HepG2 (cell line): ENCODE results near the gene OGFR. TPM values are rescaled to one million over a fixed set of nuclear protein-coding genes. Genes with fewer than 3 reads are reported as not detected.

ENCODE experiments used
- CAMTA2 ChIP-seq: sonication (generic); formaldehyde crosslinking; IDR thresholded peaks from 2 replicates; pipeline ENCODE4 v1.4.0; 2020; ENCODE audit warnings: mild to moderate bottlenecking, missing genetic modification reagents, borderline replicate concordance
- CCAR2 ChIP-seq: fragments of 200-400 bp; formaldehyde crosslinking; optimal IDR thresholded peaks from 2 replicates; pipeline ENCODE3; 2018; ENCODE audit warnings: low read depth, mild to moderate bottlenecking, low read length, moderate library complexity
- DMAP1 ChIP-seq: IDR thresholded peaks from 2 replicates; pipeline ENCODE4 v1.6.1; 2016
- FOXA3 ChIP-seq: IDR thresholded peaks from 2 replicates; pipeline ENCODE4 v1.6.1; 2016; ENCODE audit warnings: missing genetic modification reagents, missing compliant biosample characterization
- GTF2F1 ChIP-seq: fragments of 150-350 bp; IDR thresholded peaks from 2 replicates; pipeline ENCODE4 v1.6.1; 2014; ENCODE audit warnings: low read length
- HDAC1 ChIP-seq: sonication (generic); formaldehyde crosslinking; IDR thresholded peaks from 2 replicates; pipeline ENCODE4 v1.5.1; 2020; ENCODE audit warnings: mild to moderate bottlenecking, missing genetic modification reagents
- JUNB ChIP-seq: sonication (generic); formaldehyde crosslinking; IDR thresholded peaks from 2 replicates; pipeline ENCODE4 v1.8.0; 2022; ENCODE audit warnings: missing genetic modification reagents, mild to moderate bottlenecking, borderline replicate concordance
- MATR3 ChIP-seq: sonication (generic); formaldehyde crosslinking; IDR thresholded peaks from 2 replicates; pipeline ENCODE4 v1.4.0; 2020; ENCODE audit warnings: missing genetic modification reagents
- MEIS2 ChIP-seq: sonication (generic); formaldehyde crosslinking; IDR thresholded peaks from 2 replicates; pipeline ENCODE4 v1.9.0; 2021; ENCODE audit warnings: mild to moderate bottlenecking, missing genetic modification reagents
- PAF1 ChIP-seq: IDR thresholded peaks from 2 replicates; pipeline ENCODE4 v1.6.1; 2016; ENCODE audit warnings: missing genetic modification reagents, missing compliant biosample characterization
- POLR2AphosphoS5 ChIP-seq: IDR thresholded peaks from 2 replicates; pipeline ENCODE4 v1.6.1; 2012; ENCODE audit warnings: low read depth, low read length
- SMAD3 ChIP-seq: sonication (generic); formaldehyde crosslinking; IDR thresholded peaks from 2 replicates; pipeline ENCODE4 v1.4.0; 2020; ENCODE audit warnings: missing genetic modification reagents
- SMARCC2 ChIP-seq: fragments of 450-650 bp; IDR thresholded peaks from 2 replicates; pipeline ENCODE4 v1.6.1; 2017; ENCODE audit warnings: antibody characterized with exemption, mild to moderate bottlenecking
- TBP ChIP-seq: sonication (generic); formaldehyde crosslinking; IDR thresholded peaks from 2 replicates; pipeline ENCODE4 v1.5.0; 2020; ENCODE audit warnings: missing genetic modification reagents
- ZFP36L2 ChIP-seq: sonication (generic); formaldehyde crosslinking; IDR thresholded peaks from 2 replicates; pipeline ENCODE4 v1.4.0; 2020; ENCODE audit warnings: missing genetic modification reagents
- ZMYM2 ChIP-seq: sonication (generic); formaldehyde crosslinking; IDR thresholded peaks from 2 replicates; pipeline ENCODE4 v1.8.0; 2022; ENCODE audit warnings: mild to moderate bottlenecking, missing genetic modification reagents
- ZMYM3 ChIP-seq: sonication (generic); formaldehyde crosslinking; IDR thresholded peaks from 2 replicates; pipeline ENCODE4 v1.5.1; 2020; ENCODE audit warnings: mild to moderate bottlenecking, missing genetic modification reagents
- ZNF160 ChIP-seq: sonication (generic); formaldehyde crosslinking; IDR thresholded peaks from 2 replicates; pipeline ENCODE4 v1.8.0; 2022; ENCODE audit warnings: mild to moderate bottlenecking, inconsistent platforms, missing genetic modification reagents
- ZNF431 ChIP-seq: sonication (generic); formaldehyde crosslinking; IDR thresholded peaks from 2 replicates; pipeline ENCODE4 v1.9.0; 2022; ENCODE audit warnings: missing genetic modification reagents, low read depth, mild to moderate bottlenecking, borderline replicate concordance
- polyA plus RNA-seq, 8 experiments: library from polyadenylated mRNA; depleted of rRNA in 3 of 8; stranded (reverse) in 7 of 8; unstranded in 1 of 8; fragments of >200 nt; fragmentation: Illumina TruSeq in 4 of 8; extraction: Trizol in 4 of 8; gene quantifications; 2 replicates each; pipeline versions ENCODE4 v1.2.1 to v1.2.3, GENCODE V29; 2011 to 2016; ENCODE audit warnings: low read depth in 4 of 8, missing spikeins in 1 of 8, mixed read lengths in 1 of 8; ENCODE audit not compliant: insufficient read depth in 1 of 8
- total RNA-seq, 5 experiments: library from RNA; depleted of rRNA; stranded (reverse); fragments of >200 nt; fragmentation: Illumina TruSeq; extraction: Trizol; gene quantifications; 2 replicates each; pipeline ENCODE4 v1.2.3, GENCODE V29; 2016; ENCODE audit warnings: low read depth in 1 of 5
- TF ChIP-seq, protein P1 (sequence below): sonication (generic); formaldehyde crosslinking; IDR thresholded peaks from 2 replicates; pipeline ENCODE4 v1.4.0; 2020; ENCODE audit warnings: mild to moderate bottlenecking, missing genetic modification reagents
- TF ChIP-seq, protein P2 (sequence below): sonication (generic); formaldehyde crosslinking; IDR thresholded peaks from 2 replicates; pipeline ENCODE4 v1.9.0; 2022; ENCODE audit warnings: low read depth, missing genetic modification reagents
- TF ChIP-seq, protein P3 (sequence below): sonication (generic); formaldehyde crosslinking; IDR thresholded peaks from 2 replicates; pipeline ENCODE4 v1.5.1; 2020; ENCODE audit warnings: missing genetic modification reagents, mild to moderate bottlenecking, borderline replicate concordance
- TF ChIP-seq, protein P4 (sequence below): sonication (generic); formaldehyde crosslinking; IDR thresholded peaks from 2 replicates; pipeline ENCODE4 v1.8.1; 2023; ENCODE audit warnings: mild to moderate bottlenecking, missing genetic modification reagents
- TF ChIP-seq, protein P5 (sequence below): sonication (generic); formaldehyde crosslinking; IDR thresholded peaks from 2 replicates; pipeline ENCODE4 v1.5.0; 2020; ENCODE audit warnings: missing genetic modification reagents, mild to moderate bottlenecking, borderline replicate concordance

OGFR gene
- total and polyA plus RNA-seq, 2 of the 13 experiments (the other 11 are each of a cell fraction or from before 2014, with no cell fraction given), result 47.7 to 81.8 TPM

DNA sequence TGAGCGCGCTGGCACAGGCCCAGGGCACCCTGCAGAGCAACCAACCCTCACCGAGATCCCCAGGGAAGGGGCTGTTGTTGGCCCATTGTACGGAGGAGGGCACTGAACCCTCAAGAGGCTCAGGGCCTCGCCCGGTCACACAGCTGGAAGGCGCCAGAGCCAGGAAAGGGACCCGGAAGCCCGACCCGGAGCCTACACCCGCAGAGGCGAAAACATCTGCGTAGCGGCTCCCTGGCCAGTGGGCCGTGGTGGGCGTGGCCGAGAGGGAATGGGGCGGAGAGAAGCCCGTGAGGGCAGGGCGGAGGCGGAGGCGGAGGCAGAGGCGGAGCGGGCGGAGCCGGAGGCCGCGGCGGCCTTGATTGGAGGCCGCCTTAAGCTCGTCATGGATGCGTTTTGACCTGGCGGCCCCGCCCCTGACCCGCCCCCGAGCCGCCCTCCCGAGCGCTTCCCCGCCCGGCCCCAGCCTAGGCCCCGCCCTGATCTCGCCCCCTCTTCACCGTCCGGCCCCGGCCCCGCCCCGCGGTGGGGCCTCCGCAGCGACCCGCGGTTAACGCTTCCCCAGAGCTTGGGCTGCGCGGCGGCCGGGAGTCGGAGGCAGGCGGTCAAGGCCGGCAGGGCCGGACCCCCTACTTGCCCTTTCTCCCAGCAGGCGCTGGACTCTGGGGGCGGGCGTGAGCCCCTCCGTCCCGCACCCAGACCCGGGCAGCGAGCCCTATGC is 10.5 kb upstream of the OGFR start (continued):
- TF ChIP-seq GTF2F1, result peak; percentile 40; the same call in 1 of the 2 replicates
- no peak for TF ChIP-seq ZFP36L2 (CRISPR knock-in tag)
- no peak; the same call in 1 of the 2 replicates for TF ChIP-seq ZMYM3
- TF ChIP-seq PAF1, result no peak
- TF ChIP-seq CCAR2, result no peak
- TF ChIP-seq, protein P1, sequence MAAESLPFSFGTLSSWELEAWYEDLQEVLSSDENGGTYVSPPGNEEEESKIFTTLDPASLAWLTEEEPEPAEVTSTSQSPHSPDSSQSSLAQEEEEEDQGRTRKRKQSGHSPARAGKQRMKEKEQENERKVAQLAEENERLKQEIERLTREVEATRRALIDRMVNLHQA (CRISPR knock-in tag), result no peak
- no peak; the same call in 1 of the 2 replicates for TF ChIP-seq CAMTA2 (CRISPR knock-in tag)
- TF ChIP-seq ZNF431 (CRISPR knock-in tag), result peak; percentile 44; the same call in 1 of the 2 replicates
- TF ChIP-seq MEIS2 (CRISPR knock-in tag), result no peak
- TF ChIP-seq MATR3 (CRISPR knock-in tag), result no peak
- TF ChIP-seq TBP, result no peak
- 0 out of 2 replicates have a peak, but pooled peaks have one; percentile 10 for TF ChIP-seq ZMYM2
- TF ChIP-seq, protein P2, sequence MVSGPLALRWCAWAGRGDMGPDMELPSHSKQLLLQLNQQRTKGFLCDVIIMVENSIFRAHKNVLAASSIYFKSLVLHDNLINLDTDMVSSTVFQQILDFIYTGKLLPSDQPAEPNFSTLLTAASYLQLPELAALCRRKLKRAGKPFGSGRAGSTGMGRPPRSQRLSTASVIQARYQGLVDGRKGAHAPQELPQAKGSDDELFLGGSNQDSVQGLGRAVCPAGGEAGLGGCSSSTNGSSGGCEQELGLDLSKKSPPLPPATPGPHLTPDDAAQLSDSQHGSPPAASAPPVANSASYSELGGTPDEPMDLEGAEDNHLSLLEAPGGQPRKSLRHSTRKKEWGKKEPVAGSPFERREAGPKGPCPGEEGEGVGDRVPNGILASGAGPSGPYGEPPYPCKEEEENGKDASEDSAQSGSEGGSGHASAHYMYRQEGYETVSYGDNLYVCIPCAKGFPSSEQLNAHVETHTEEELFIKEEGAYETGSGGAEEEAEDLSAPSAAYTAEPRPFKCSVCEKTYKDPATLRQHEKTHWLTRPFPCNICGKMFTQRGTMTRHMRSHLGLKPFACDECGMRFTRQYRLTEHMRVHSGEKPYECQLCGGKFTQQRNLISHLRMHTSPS, result peak; percentile 38
- TF ChIP-seq, protein P3, sequence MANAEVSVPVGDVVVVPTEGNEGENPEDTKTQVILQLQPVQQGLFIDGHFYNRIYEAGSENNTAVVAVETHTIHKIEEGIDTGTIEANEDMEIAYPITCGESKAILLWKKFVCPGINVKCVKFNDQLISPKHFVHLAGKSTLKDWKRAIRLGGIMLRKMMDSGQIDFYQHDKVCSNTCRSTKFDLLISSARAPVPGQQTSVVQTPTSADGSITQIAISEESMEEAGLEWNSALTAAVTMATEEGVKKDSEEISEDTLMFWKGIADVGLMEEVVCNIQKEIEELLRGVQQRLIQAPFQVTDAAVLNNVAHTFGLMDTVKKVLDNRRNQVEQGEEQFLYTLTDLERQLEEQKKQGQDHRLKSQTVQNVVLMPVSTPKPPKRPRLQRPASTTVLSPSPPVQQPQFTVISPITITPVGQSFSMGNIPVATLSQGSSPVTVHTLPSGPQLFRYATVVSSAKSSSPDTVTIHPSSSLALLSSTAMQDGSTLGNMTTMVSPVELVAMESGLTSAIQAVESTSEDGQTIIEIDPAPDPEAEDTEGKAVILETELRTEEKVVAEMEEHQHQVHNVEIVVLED (CRISPR knock-in tag), result peak; percentile 43; the same call in 1 of the 2 replicates
- no peak for TF ChIP-seq SMARCC2
- no peak for TF ChIP-seq SMAD3
- no peak for TF ChIP-seq JUNB
- no peak; the same call in 1 of the 2 replicates for TF ChIP-seq DMAP1 (CRISPR knock-in tag)
- TF ChIP-seq HDAC1 (CRISPR knock-in tag), result peak; percentile 76
- TF ChIP-seq FOXA3, result peak; percentile 31; the same call in 1 of the 2 replicates
- TF ChIP-seq ZNF160 (CRISPR knock-in tag), result no peak; the same call in 1 of the 2 replicates
- TF ChIP-seq, protein P4, sequence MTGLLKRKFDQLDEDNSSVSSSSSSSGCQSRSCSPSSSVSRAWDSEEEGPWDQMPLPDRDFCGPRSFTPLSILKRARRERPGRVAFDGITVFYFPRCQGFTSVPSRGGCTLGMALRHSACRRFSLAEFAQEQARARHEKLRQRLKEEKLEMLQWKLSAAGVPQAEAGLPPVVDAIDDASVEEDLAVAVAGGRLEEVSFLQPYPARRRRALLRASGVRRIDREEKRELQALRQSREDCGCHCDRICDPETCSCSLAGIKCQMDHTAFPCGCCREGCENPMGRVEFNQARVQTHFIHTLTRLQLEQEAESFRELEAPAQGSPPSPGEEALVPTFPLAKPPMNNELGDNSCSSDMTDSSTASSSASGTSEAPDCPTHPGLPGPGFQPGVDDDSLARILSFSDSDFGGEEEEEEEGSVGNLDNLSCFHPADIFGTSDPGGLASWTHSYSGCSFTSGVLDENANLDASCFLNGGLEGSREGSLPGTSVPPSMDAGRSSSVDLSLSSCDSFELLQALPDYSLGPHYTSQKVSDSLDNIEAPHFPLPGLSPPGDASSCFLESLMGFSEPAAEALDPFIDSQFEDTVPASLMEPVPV (CRISPR knock-in tag), result peak; percentile 91
- TF ChIP-seq, protein P5, sequence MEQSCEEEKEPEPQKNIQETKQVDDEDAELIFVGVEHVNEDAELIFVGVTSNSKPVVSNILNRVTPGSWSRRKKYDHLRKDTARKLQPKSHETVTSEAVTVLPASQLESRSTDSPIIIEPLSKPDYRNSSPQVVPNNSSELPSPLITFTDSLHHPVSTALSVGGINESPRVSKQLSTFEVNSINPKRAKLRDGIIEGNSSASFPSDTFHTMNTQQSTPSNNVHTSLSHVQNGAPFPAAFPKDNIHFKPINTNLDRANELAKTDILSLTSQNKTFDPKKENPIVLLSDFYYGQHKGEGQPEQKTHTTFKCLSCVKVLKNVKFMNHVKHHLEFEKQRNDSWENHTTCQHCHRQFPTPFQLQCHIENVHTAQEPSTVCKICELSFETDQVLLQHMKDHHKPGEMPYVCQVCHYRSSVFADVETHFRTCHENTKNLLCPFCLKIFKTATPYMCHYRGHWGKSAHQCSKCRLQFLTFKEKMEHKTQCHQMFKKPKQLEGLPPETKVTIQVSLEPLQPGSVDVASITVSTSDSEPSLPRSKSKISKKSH (CRISPR knock-in tag), result peak; percentile 21
- peak; percentile 89 for TF ChIP-seq POLR2AphosphoS5
